HepG2 (cell line): ENCODE data around the gene CYP4A22. TPM values are rescaled to one million over a fixed set of nuclear protein-coding genes. Genes with fewer than 3 reads are reported as not detected.

Experiments
- ATAD3A ChIP-seq: sonication (generic); formaldehyde crosslinking; IDR thresholded peaks from 2 replicates; pipeline ENCODE4 v1.4.0; 2020; ENCODE audit warnings: missing genetic modification reagents
- ATF7 ChIP-seq, 2 experiments: fragments of 450-650 bp in 1 of 2; sonication (generic) in 1 of 2; formaldehyde crosslinking in 1 of 2; IDR thresholded peaks; 2 replicates each; pipeline versions ENCODE4 v1.4.0 to v1.6.1; 2016 to 2020; ENCODE audit warnings: antibody characterized with exemption in 1 of 2, mild to moderate bottlenecking in 1 of 2, missing genetic modification reagents in 1 of 2
- GABPA ChIP-seq, 2 experiments: IDR thresholded peaks; 2 replicates each; pipeline ENCODE4 v1.6.1; 2011 to 2016; ENCODE audit warnings: low read depth in 2 of 2, low read length in 1 of 2, missing biosample characterization in 1 of 2, missing genetic modification characterization in 1 of 2
- HOXA3 ChIP-seq: sonication (generic); formaldehyde crosslinking; IDR thresholded peaks from 2 replicates; pipeline ENCODE4 v1.5.0; 2020; ENCODE audit warnings: missing genetic modification reagents
- KLF15 ChIP-seq: sonication (generic); formaldehyde crosslinking; IDR thresholded peaks from 2 replicates; pipeline ENCODE4 v1.8.1; 2023; ENCODE audit warnings: borderline replicate concordance, mild to moderate bottlenecking, inconsistent platforms, missing genetic modification reagents, mixed read lengths
- LRRFIP1 ChIP-seq: sonication (generic); formaldehyde crosslinking; conservative IDR thresholded peaks from 2 replicates; pipeline ENCODE4 v1.4.0; 2020; ENCODE audit warnings: missing genetic modification reagents
- MAFG ChIP-seq: sonication (generic); formaldehyde crosslinking; IDR thresholded peaks from 2 replicates; pipeline ENCODE4 v1.5.1; 2020; ENCODE audit warnings: mild to moderate bottlenecking, missing genetic modification reagents
- MATR3 ChIP-seq: sonication (generic); formaldehyde crosslinking; IDR thresholded peaks from 2 replicates; pipeline ENCODE4 v1.4.0; 2020; ENCODE audit warnings: missing genetic modification reagents
- NFAT5 ChIP-seq: sonication (generic); formaldehyde crosslinking; IDR thresholded peaks from 2 replicates; pipeline ENCODE4 v1.4.0; 2020; ENCODE audit warnings: missing genetic modification reagents
- TP53 ChIP-seq: sonication (generic); formaldehyde crosslinking; conservative IDR thresholded peaks from 2 replicates; pipeline ENCODE4 v1.4.0; 2020; ENCODE audit warnings: missing genetic modification reagents
- ZNF136 ChIP-seq: sonication (generic); formaldehyde crosslinking; IDR thresholded peaks from 2 replicates; pipeline ENCODE4 v1.8.1; 2022; ENCODE audit warnings: low read depth, mild to moderate bottlenecking, moderate library complexity, missing genetic modification reagents
- ZNF207 ChIP-seq: fragments of 450-650 bp; IDR thresholded peaks from 2 replicates; pipeline ENCODE4 v1.6.1; 2016; ENCODE audit warnings: antibody characterized with exemption, borderline replicate concordance
- ZNF235 ChIP-seq: sonication (generic); formaldehyde crosslinking; IDR thresholded peaks from 2 replicates; pipeline ENCODE4 v1.8.1; 2023; ENCODE audit warnings: mild to moderate bottlenecking, missing genetic modification reagents, borderline replicate concordance
- ZNF354B ChIP-seq: sonication (generic); formaldehyde crosslinking; IDR thresholded peaks from 2 replicates; pipeline ENCODE4 v1.8.0; 2022; ENCODE audit warnings: mild to moderate bottlenecking, missing genetic modification reagents
- ZNF800 ChIP-seq: sonication (generic); formaldehyde crosslinking; IDR thresholded peaks from 2 replicates; pipeline ENCODE4 v1.4.0; 2020; ENCODE audit warnings: missing genetic modification reagents
- ZNF816 ChIP-seq: sonication (generic); formaldehyde crosslinking; IDR thresholded peaks from 2 replicates; pipeline ENCODE4 v1.8.0; 2022; ENCODE audit warnings: missing genetic modification reagents, mild to moderate bottlenecking, borderline replicate concordance
- polyA plus RNA-seq, 8 experiments: library from polyadenylated mRNA; depleted of rRNA in 3 of 8; stranded (reverse) in 7 of 8; unstranded in 1 of 8; fragments of >200 nt; fragmentation: Illumina TruSeq in 4 of 8; extraction: Trizol in 4 of 8; gene quantifications; 2 replicates each; pipeline versions ENCODE4 v1.2.1 to v1.2.3, GENCODE V29; 2011 to 2016; ENCODE audit warnings: low read depth in 4 of 8, missing spikeins in 1 of 8, mixed read lengths in 1 of 8; ENCODE audit not compliant: insufficient read depth in 1 of 8
- total RNA-seq, 5 experiments: library from RNA; depleted of rRNA; stranded (reverse); fragments of >200 nt; fragmentation: Illumina TruSeq; extraction: Trizol; gene quantifications; 2 replicates each; pipeline ENCODE4 v1.2.3, GENCODE V29; 2016; ENCODE audit warnings: low read depth in 1 of 5
- TF ChIP-seq, protein P1 (sequence below): IDR thresholded peaks from 2 replicates; pipeline ENCODE4 v1.6.1; 2018; ENCODE audit warnings: missing genetic modification reagents, mild to moderate bottlenecking, missing compliant biosample characterization

CYP4A22 gene
- total and polyA plus RNA-seq, 2 of the 13 experiments (the other 11 are each of a cell fraction or from before 2014, with no cell fraction given): not detected

- TF ChIP-seq GABPA (IDR thresholded peaks at IDR 0.05; ENCODE audit: low read depth, low read length) (peak; percentile 60), GABPA (CRISPR knock-in tag; IDR thresholded peaks at IDR 0.05; ENCODE audit: low read depth) (peak; percentile 88), ATAD3A (CRISPR knock-in tag) (no peak), ZNF354B (CRISPR knock-in tag) (no peak), ZNF207 (no peak), ZNF816 (CRISPR knock-in tag) (no peak), MATR3 (CRISPR knock-in tag) (no peak), TP53 (CRISPR knock-in tag) (no peak), ZNF136 (CRISPR knock-in tag) (no peak), LRRFIP1 (no peak), NFAT5 (CRISPR knock-in tag) (no peak), ZNF800 (no peak), MAFG (no peak), KLF15 (no peak), ATF7 (IDR thresholded peaks at IDR 0.05) (no peak), ATF7 (CRISPR knock-in tag; IDR thresholded peaks at IDR 0.05) (no peak), HOXA3 (CRISPR knock-in tag) (peak; percentile 75), ZNF235 (CRISPR knock-in tag) (no peak)
- TF ChIP-seq, protein P1, sequence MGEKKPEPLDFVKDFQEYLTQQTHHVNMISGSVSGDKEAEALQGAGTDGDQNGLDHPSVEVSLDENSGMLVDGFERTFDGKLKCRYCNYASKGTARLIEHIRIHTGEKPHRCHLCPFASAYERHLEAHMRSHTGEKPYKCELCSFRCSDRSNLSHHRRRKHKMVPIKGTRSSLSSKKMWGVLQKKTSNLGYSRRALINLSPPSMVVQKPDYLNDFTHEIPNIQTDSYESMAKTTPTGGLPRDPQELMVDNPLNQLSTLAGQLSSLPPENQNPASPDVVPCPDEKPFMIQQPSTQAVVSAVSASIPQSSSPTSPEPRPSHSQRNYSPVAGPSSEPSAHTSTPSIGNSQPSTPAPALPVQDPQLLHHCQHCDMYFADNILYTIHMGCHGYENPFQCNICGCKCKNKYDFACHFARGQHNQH (CRISPR knock-in tag): peak; percentile 70; the same call in 1 of the 2 replicates
Measured at GRCh38 chr1:47179017-47179987, 42.1 kb downstream of the CYP4A22 start (continued).
